Chondrocyte (in vitro differentiated cells): Measurements from ENCODE around the gene GSTM2. TPM values are rescaled to one million over a fixed set of nuclear protein-coding genes. Genes with fewer than 3 reads are reported as not detected.

Source experiments
- DNase-seq: peaks from one replicate; pipeline ENCODE4 v3.0.0; 2021; ENCODE audit warnings: mixed read lengths, low spot score
- H3K27ac Mint-ChIP-seq: one replicate; pipeline ENCODE4 v1.8.0; 2021; ENCODE audit warnings: mild to moderate bottlenecking, moderate library complexity, mixed read lengths; ENCODE audit not compliant: unreplicated experiment
- H3K27me3 Mint-ChIP-seq: 2 replicates; pipeline ENCODE4 v1.8.0; 2021; ENCODE audit warnings: low read depth, mixed read lengths
- H3K36me3 Mint-ChIP-seq: 2 replicates; pipeline ENCODE4 v1.8.0; 2021; ENCODE audit warnings: low read depth, mixed read lengths
- H3K4me1 Mint-ChIP-seq: 2 replicates; pipeline ENCODE4 v1.8.0; 2021; ENCODE audit warnings: low read depth, mild to moderate bottlenecking, mixed read lengths
- H3K4me3 Mint-ChIP-seq: one replicate; pipeline ENCODE4 v1.8.0; 2021; ENCODE audit warnings: mild to moderate bottlenecking, moderate library complexity, mixed read lengths; ENCODE audit not compliant: unreplicated experiment
- H3K9me3 Mint-ChIP-seq: 2 replicates; pipeline ENCODE4 v1.8.0; 2021; ENCODE audit warnings: low read depth, mixed read lengths
- CTCF ChIP-seq: fragments of 200-600 bp; sonication (generic); IDR thresholded peaks from 2 replicates; pipeline ENCODE4 v1.5.0; 2021; ENCODE audit warnings: antibody characterized with exemption, mild to moderate bottlenecking, moderate library complexity
- total RNA-seq: library from RNA; stranded (reverse); gene quantifications from 3 replicates; pipeline ENCODE4 v1.2.1, GENCODE V29; 2021

The GSTM2 gene
- total RNA-seq, 1 donor from 2014 or later = 25.8 TPM

DNA sequence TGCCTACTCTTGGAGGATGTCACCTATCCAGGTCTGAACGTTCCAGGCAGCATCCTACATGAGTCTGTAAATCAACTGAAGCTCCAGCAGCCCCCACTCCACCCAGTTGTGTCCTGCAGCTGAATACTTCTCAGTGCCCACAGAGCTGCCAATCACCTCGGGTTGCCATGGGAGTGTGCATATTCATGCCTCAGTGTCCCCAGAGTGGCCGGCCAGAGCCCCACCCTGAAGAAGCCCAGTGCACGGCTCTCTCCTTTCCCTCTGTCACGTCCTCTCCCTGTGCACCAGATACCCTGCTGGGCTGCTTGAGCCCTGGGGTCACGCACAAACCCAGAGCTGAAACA, 28.0 kb upstream of the GSTM2 start:
- Mint-ChIP-seq H3K27ac (no peak overlapping the region), H3K4me1 (peaks cover 18% of the 10 kb centered on the region), H3K4me3 (no peak overlapping the region), H3K36me3 (no peaks in the 10 kb centered on the region), H3K27me3 (no peaks in the 10 kb centered on the region), H3K9me3 (no peaks in the 10 kb centered on the region)
- peak; percentile 57 for DNase-seq
- no peak for TF ChIP-seq CTCF

DNA sequence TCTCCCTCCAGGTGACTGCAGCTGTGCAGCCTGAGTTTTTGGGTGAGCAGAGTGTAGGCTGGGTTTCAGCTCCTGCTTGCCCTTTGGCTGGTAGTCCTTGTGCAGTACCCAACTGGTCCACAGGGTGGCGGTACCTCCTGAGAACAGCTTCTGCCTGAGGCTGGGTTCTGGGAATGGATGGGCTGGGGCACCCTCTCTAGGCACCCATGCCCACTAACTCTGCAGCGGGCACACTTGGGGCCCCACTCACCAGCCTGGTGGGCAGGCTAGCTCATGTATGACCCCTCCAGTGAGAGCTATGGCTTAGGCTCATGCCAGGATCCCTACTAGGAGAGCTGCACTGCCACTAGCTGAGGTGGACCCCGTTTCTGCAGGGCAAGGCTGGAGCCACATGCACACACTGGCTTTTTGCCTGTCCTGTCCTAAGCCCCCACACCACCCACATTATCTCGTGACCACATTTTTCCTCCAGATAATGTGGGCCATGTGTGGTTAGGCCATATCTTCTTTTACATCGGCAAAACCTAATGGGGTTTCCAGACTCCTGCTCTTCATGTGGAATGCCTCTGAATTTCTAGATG, 27.5 kb upstream of the GSTM2 start:
- H3K36me3 Mint-ChIP-seq = no peaks in the 10 kb centered on the region
- peak; percentile 90 for TF ChIP-seq CTCF
- no peaks in the 10 kb centered on the region for H3K9me3 Mint-ChIP-seq
- peak; percentile 90 for DNase-seq
- no peak overlapping the region for H3K4me3 Mint-ChIP-seq
- H3K27ac Mint-ChIP-seq = no peak overlapping the region
- H3K4me1 Mint-ChIP-seq = peaks cover 22% of the 10 kb centered on the region
- no peaks in the 10 kb centered on the region for H3K27me3 Mint-ChIP-seq

GRCh38 chr1:109641078-109641740, 26.6 kb upstream of the GSTM2 start:
- Mint-ChIP-seq H3K27me3 (no peaks in the 10 kb centered on the region), H3K4me3 (no peak overlapping the region), H3K9me3 (peaks cover 3% of the 10 kb centered on the region), H3K4me1 (peaks cover 18% of the 10 kb centered on the region), H3K36me3 (no peaks in the 10 kb centered on the region), H3K27ac (no peak overlapping the region)
- no peak for TF ChIP-seq CTCF
- DNase-seq = no peak

DNA sequence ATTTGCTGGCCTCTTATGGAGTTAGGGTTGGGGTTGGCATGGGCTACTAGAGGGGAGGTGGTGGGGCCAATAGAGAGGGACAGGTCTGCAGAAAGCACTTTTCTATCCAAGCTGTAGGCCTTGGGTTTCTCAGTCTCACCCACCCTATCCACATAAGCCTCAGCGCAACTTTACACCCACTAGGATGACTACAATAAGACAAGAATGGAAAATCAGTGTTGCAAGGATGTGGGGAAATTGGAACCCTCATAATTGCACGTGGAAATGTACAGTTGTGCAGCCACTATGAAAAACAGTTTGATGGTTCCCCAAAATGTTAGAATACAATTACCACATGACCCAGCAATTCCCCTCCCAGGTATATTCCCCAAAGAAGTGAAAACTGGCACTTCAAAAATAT, 26.0 kb upstream of the GSTM2 start:
- peaks cover 5% of the 10 kb centered on the region for H3K9me3 Mint-ChIP-seq
- no peak for TF ChIP-seq CTCF

DNA sequence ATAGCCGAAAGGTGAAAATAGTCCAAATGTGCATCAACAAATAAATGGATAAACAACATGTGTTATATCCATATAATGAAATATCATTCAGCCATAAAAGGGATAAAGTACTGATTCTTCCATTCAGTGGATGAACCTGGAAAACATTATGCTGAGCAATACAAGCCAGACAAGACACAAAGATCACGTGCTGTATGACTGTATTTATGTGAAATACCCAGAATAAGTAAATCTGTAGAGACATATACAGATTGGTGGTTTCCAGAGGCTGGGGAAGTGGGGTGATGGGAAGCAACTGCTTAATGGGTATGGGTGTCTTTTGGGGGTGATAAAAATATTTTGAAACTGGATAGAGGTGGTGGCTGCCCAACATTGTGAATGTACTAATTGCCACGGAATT, 25.2 kb upstream of the GSTM2 start:
- TF ChIP-seq CTCF = no peak
- H3K4me3 Mint-ChIP-seq = no peak overlapping the region
- H3K9me3 Mint-ChIP-seq = peaks cover 8% of the 10 kb centered on the region
- H3K36me3 Mint-ChIP-seq = no peaks in the 10 kb centered on the region
- no peak overlapping the region for H3K27ac Mint-ChIP-seq
- H3K4me1 Mint-ChIP-seq = peaks cover 15% of the 10 kb centered on the region
- no peak for DNase-seq
- no peaks in the 10 kb centered on the region for H3K27me3 Mint-ChIP-seq

More for the DNA sequence above, 26.0 kb upstream of the GSTM2 start:
- DNase-seq = no peak
- H3K4me3 Mint-ChIP-seq = no peak overlapping the region
- H3K4me1 Mint-ChIP-seq = peaks cover 15% of the 10 kb centered on the region
- no peaks in the 10 kb centered on the region for H3K36me3 Mint-ChIP-seq
- H3K27ac Mint-ChIP-seq = no peak overlapping the region
- no peaks in the 10 kb centered on the region for H3K27me3 Mint-ChIP-seq
